Ovary (tissue), 3 donors: Measurements from ENCODE around the gene SMCO4.

Source experiments
- EP300 ChIP-seq: sonication (generic); formaldehyde crosslinking; IDR thresholded peaks from one replicate; pipeline ENCODE4 v1.6.1; 2017; ENCODE audit warnings: antibody characterized with exemption
- TF ChIP-seq, protein P1 (sequence below), 3 donors: fragments of 450-650 bp in 2 of 3; fragments of 200-600 bp in 1 of 3; IDR thresholded peaks; one replicate each; pipeline versions ENCODE4 v1.5.1 to v1.8.0; 2016 to 2022; ENCODE audit warnings: antibody characterized with exemption in 3 of 3, mild to moderate bottlenecking in 1 of 3
- donor health status: DM: no; HTN: no; CAD: no.

DNA sequence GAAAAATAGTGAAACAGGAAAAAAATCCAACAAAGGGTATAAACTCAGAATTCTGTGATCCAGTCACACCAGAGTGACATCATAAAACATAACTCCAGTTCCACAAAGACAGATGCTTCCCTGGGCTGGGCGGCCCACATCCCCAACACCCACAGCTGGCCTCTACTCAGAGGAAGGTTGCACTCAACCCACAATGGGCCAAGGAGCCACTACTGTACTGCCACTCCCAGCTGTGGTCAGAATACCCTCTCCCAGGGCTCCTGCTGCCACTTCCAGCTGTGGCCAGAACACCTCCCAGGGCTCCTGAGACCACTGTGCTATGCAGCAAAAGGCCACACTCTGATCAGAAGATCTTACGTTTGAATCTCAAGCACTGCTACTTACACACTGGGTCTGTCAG lies 18.3 kb downstream of the SMCO4 start:
- no peak for TF ChIP-seq EP300
- TF ChIP-seq, protein P1, sequence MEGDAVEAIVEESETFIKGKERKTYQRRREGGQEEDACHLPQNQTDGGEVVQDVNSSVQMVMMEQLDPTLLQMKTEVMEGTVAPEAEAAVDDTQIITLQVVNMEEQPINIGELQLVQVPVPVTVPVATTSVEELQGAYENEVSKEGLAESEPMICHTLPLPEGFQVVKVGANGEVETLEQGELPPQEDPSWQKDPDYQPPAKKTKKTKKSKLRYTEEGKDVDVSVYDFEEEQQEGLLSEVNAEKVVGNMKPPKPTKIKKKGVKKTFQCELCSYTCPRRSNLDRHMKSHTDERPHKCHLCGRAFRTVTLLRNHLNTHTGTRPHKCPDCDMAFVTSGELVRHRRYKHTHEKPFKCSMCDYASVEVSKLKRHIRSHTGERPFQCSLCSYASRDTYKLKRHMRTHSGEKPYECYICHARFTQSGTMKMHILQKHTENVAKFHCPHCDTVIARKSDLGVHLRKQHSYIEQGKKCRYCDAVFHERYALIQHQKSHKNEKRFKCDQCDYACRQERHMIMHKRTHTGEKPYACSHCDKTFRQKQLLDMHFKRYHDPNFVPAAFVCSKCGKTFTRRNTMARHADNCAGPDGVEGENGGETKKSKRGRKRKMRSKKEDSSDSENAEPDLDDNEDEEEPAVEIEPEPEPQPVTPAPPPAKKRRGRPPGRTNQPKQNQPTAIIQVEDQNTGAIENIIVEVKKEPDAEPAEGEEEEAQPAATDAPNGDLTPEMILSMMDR (IDR thresholded peaks at IDR 0.05): no peak
